Mesothelial cell of epicardium (in vitro differentiated cells): ENCODE data around the gene TBL1Y. TPM values are rescaled to one million over a fixed set of nuclear protein-coding genes. Genes with fewer than 3 reads are reported as not detected.

Source experiments
- DNase-seq, 2 experiments: peaks; one replicate each; pipeline ENCODE4 v3.0.0; 2021; ENCODE audit warnings: low spot score in 2 of 2; ENCODE audit not compliant: unreplicated experiment in 2 of 2
- H3K27ac Mint-ChIP-seq: 2 replicates; pipeline ENCODE4 v1.8.0; 2021; ENCODE audit warnings: mixed read lengths
- H3K27me3 Mint-ChIP-seq: 2 replicates; pipeline ENCODE4 v1.8.0; 2021; ENCODE audit warnings: low read depth, mixed read lengths
- H3K36me3 Mint-ChIP-seq: 2 replicates; pipeline ENCODE4 v1.8.0; 2021; ENCODE audit warnings: mixed read lengths
- H3K4me1 Mint-ChIP-seq: 2 replicates; pipeline ENCODE4 v1.8.0; 2021; ENCODE audit warnings: mixed read lengths
- H3K4me3 Mint-ChIP-seq: 2 replicates; pipeline ENCODE4 v1.8.0; 2021; ENCODE audit warnings: mild to moderate bottlenecking, moderate library complexity, mixed read lengths
- H3K9me3 Mint-ChIP-seq: 2 replicates; pipeline ENCODE4 v1.8.0; 2021; ENCODE audit warnings: mixed read lengths
- CTCF ChIP-seq: fragments of 200-600 bp; sonication (generic); IDR thresholded peaks from one replicate; pipeline ENCODE4 v1.5.0; 2021; ENCODE audit warnings: antibody characterized with exemption; ENCODE audit not compliant: unreplicated experiment
- total RNA-seq: library from RNA; stranded (reverse); gene quantifications from 3 replicates; pipeline ENCODE4 v1.2.1, GENCODE V29; 2021

TBL1Y gene
- total RNA-seq, 1 donor from 2014 or later: not detected

GRCh38 chrY:6964732-6965131 lies 54.2 kb downstream of the TBL1Y start:
- no peak overlapping the region for H3K27ac Mint-ChIP-seq
- H3K9me3 Mint-ChIP-seq: no peaks in the 10 kb centered on the region
- H3K36me3 Mint-ChIP-seq: no peaks in the 10 kb centered on the region
- no peak for TF ChIP-seq CTCF
- H3K27me3 Mint-ChIP-seq: no peaks in the 10 kb centered on the region
- H3K4me3 Mint-ChIP-seq: no peak overlapping the region
- no peaks in the 10 kb centered on the region for H3K4me1 Mint-ChIP-seq
- no peak for DNase-seq

DNA sequence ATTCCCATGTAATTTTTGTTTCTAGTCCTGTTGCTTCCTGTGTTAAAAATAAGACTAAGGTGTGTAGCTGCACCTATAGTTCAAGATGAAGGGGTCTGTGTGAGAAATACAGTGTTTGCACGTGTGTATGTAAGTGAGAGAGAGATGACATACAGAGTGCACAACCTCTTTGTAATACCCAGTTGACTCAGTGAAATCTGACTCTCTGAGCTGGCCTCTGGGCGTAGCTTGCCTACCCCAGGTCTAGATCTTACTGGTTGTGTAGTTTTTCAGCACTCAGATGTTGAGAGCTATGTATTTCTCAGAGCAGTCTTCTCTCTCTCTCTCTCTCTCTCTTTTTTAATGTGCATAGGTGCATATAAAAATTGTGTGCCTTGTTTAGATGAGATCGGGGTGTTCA lies 56.0 kb downstream of the TBL1Y start:
- H3K4me3 Mint-ChIP-seq: no peak overlapping the region
- H3K27ac Mint-ChIP-seq: no peak overlapping the region
- no peak for DNase-seq
- no peaks in the 10 kb centered on the region for H3K36me3 Mint-ChIP-seq
- H3K4me1 Mint-ChIP-seq: no peaks in the 10 kb centered on the region
- H3K27me3 Mint-ChIP-seq: no peaks in the 10 kb centered on the region
- H3K9me3 Mint-ChIP-seq: no peaks in the 10 kb centered on the region
- no peak for TF ChIP-seq CTCF

DNA sequence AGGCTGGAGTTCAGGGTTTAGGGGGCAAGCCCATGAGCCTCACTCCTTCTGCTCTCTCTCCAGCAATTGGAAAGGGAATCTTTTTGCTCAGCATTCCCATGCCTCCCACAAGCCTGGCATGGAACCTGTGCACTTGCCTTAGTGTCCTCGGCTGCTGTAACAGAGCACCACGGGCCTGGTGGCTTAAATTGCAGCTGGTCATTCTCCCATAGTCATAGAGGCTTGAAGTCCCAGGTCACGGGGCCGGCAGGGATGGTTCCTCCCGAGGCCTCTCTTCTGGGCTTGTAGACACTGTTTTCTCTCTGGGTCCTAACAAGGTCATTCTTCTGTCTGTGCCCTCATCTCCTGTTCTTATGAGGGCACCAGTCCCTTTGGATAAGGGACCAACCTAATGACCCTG lies 57.2 kb downstream of the TBL1Y start:
- Mint-ChIP-seq H3K9me3 (no peaks in the 10 kb centered on the region), H3K4me3 (no peak overlapping the region), H3K27ac (no peak overlapping the region), H3K4me1 (no peaks in the 10 kb centered on the region), H3K36me3 (no peaks in the 10 kb centered on the region), H3K27me3 (no peaks in the 10 kb centered on the region)
- TF ChIP-seq CTCF: no peak
- no peak for DNase-seq

GRCh38 chrY:6968191-6968590 lies 57.7 kb downstream of the TBL1Y start:
- no peak overlapping the region for H3K4me3 Mint-ChIP-seq
- no peaks in the 10 kb centered on the region for H3K4me1 Mint-ChIP-seq
- no peaks in the 10 kb centered on the region for H3K9me3 Mint-ChIP-seq
- H3K36me3 Mint-ChIP-seq: no peaks in the 10 kb centered on the region
- H3K27me3 Mint-ChIP-seq: no peaks in the 10 kb centered on the region
- H3K27ac Mint-ChIP-seq: no peak overlapping the region
- no peak for TF ChIP-seq CTCF
- DNase-seq: no peak

GRCh38 chrY:6972271-6972887 lies 61.9 kb downstream of the TBL1Y start:
- H3K36me3 Mint-ChIP-seq: no peaks in the 10 kb centered on the region
- no peak overlapping the region for H3K27ac Mint-ChIP-seq
- no peaks in the 10 kb centered on the region for H3K9me3 Mint-ChIP-seq
- H3K4me3 Mint-ChIP-seq: no peak overlapping the region
- H3K27me3 Mint-ChIP-seq: no peaks in the 10 kb centered on the region
- TF ChIP-seq CTCF: no peak
- DNase-seq: no peak
- no peaks in the 10 kb centered on the region for H3K4me1 Mint-ChIP-seq

- Mint-ChIP-seq H3K9me3 (no peaks in the 10 kb centered on the region), H3K4me1 (no peaks in the 10 kb centered on the region), H3K36me3 (no peaks in the 10 kb centered on the region), H3K27me3 (no peaks in the 10 kb centered on the region), H3K27ac (no peak overlapping the region), H3K4me3 (no peak overlapping the region)
- no peak for DNase-seq
- no peak for TF ChIP-seq CTCF
These were observed 64.5 kb downstream of the TBL1Y start for GRCh38 chrY:6974971-6975370.
